GM18508 (cell line): ENCODE measurements around the gene SLC27A5.

Experiments
- ATAC-seq: cut with Tn5 transposase; IDR thresholded peaks from one replicate; pipeline ENCODE4 v1.9.1; 2021; ENCODE audit warnings: moderate number of reproducible peaks; ENCODE audit not compliant: insufficient read depth, unreplicated experiment

The SLC27A5 gene

GRCh38 chr19:58535857-58536256 is 24.1 kb upstream of the SLC27A5 start:
- no peak for ATAC-seq

DNA sequence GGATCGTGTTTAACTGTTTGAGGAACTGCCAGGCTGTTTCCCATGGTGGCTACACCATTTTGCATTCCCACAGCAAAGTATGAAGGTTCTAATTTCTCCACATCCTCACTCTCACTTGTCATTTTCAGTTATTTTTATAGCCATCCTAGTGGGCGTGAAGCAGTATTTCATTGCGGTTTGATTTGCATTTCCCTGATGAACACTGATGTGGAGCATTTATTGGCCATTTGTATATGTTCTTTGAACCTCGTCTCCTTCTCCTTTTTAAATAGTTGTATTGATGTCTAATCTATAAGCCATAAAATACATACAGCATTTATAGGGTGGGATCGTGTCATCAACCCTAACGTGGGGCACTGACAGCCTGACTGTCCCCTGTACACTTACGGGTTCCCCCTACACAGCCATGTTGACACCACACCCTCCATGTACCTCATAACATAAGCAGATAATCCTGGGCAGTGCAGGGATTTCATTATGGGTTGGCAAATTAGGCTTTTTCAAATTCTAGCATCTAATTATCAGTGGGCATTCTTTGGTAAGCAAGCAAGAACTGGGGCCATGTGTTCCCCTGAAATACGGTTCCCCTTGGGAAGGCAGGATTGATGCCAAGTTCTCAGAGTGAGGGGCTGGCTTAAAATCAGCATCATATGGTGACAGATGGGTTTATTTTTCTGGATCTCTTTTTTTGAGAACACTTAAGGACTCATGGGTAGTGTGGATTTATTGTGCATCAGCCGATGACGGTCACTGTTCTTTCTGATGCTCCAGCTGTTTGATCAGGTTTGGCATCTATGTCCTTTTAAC is 19.4 kb upstream of the SLC27A5 start:
- ATAC-seq, result no peak

DNA sequence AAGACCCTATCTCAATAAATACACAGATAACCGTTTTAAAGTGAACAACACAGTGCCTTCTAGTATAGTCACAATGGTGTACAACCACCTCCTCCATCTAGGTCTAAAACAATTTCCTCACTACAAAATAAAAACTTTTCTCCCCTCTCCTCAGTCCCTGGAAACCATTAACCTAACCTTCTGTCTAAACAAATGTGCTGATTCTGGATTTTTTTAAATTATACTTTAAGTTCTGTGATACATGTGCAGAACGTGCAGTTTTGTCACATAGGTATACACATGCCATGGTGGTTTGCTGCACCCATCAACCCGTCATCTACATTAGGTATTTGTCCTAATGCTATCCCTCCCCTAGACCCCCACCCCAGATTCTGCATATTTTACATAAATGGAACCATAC is 17.6 kb upstream of the SLC27A5 start:
- no peak for ATAC-seq

DNA sequence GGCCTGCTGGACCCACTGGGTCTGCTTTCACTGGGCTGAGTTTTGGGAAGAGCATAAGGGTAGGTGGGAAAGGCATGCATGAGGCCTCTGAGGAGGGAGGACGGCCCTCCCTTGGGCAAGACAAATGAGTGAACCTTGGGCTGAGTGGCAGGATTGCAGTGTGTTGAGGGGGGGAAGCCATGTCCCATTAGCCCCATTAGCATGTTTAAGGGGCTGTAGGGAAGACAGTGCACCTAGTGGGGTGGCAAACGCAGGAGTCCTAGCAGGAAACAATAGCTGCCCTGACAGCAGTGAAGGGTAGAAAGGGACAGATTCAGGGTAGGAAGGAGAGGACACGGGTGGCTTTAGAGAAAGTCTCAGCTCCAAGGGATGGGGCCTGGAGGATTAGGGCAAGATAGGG is 10.9 kb upstream of the SLC27A5 start:
- no peak for ATAC-seq

GRCh38 chr19:58521651-58522050 is 9.9 kb upstream of the SLC27A5 start:
- ATAC-seq, result no peak

DNA sequence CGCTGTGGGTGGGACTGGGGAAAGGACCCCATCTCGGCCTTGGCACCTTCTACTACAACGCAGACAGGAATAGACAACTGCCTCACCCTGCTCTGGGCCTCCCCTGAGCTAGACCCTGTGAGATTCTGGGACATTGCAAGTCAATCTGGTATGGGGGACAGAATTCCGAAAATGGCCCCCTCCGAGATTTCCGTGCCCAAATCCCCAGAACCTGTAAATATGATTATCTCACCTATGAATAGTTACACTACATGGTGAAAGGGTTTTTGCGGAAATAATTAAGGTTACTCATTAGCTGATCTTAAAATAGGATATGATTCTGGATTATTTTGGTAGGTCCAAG is 8.4 kb upstream of the SLC27A5 start:
- no peak for ATAC-seq

- ATAC-seq, result peak; percentile 65
Observed at GRCh38 chr19:58519355-58520256, 7.8 kb upstream of the SLC27A5 start, which contains the start of gene ZBTB45. ZBTB45 (minus strand) TSS chr19:58519810; CDS start chr19:58517673, 2,137 bp downstream.

DNA sequence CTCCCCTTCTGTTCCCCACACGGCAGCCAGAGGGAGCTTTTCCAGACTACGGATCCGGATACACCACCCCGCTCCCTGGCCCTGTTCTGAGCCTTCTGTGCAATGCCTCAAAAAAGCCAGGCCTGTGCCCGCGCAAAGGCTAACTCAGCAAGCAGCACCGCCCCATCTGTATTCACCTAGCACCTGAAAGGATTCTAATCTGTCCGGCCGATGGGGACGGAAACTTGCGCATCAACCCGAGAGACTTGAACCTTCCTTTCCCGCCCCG is 7.2 kb upstream of the SLC27A5 start:
- ATAC-seq, result no peak

GRCh38 chr19:58518256-58519086 is 6.7 kb upstream of the SLC27A5 start:
- no peak for ATAC-seq

DNA sequence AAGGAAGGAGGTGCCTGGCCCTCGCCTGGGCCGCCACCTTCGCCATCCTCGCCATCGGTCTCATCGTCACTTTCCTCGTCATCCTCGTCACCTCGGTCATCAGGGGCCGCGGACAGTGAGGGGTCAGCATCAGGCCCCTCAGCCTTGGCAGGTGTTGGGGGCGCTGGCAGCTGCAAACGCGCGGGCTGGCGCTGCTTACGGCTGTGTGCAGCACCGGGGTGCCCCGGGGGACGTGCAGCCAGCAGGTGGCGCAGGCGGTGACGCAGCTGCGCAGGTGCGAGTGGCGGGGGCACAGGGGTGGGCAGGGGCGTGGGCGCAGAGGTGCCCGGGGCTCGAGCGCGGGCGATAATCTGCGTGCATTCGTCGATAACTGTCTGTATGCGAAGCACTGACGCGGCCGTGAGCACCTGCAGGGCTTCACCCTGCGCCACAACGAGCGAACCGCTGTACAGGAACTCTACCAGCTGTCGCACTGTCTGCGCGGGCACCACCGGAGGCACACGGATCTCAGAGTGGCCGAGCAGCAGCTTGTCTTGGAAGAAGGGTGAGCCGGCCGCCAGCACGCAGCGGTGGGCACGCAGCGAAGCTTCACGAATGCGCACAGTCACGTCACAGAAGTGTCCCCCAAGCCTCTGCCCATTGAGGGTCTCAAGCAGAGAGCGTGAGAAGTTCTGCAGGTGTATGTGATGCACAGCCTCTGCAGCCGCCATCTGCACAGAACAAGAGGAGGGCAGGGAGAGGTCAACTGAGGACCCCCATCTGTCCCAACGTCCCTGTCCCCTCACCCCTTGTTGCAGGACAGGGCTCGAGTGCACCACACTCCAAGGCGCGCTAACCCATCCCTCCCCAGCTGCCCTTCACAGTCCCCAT is 5.4 kb upstream of the SLC27A5 start:
- no peak for ATAC-seq

GRCh38 chr19:58516246-58516836 is 4.5 kb upstream of the SLC27A5 start:
- ATAC-seq, result no peak

DNA sequence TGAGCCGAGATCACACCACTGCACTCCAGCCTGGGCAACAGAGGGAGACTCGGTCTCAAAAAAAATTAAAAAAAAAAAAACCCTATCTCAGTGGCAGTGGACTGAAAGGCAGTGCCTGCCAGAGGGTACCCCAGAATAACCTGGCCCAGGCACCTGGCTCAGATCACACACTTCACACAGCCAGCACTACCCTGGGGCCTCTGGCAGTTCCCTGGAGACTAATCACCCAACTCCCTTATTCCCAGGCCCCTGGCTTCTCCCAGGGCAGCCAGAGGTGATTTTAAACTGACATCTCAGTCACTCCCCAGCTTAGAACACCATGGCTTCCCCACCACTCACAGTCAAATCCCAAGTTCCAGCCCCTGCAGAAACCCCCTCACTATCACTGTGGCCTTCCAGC is 3.5 kb upstream of the SLC27A5 start:
- no peak for ATAC-seq

GRCh38 chr19:58514564-58515022 is 2.8 kb upstream of the SLC27A5 start:
- ATAC-seq, result no peak

- no peak for ATAC-seq
Observed at GRCh38 chr19:58513694-58514563, 2.1 kb upstream of the SLC27A5 start.

GRCh38 chr19:58513213-58513693 is 1.5 kb upstream of the SLC27A5 start:
- no peak for ATAC-seq

DNA sequence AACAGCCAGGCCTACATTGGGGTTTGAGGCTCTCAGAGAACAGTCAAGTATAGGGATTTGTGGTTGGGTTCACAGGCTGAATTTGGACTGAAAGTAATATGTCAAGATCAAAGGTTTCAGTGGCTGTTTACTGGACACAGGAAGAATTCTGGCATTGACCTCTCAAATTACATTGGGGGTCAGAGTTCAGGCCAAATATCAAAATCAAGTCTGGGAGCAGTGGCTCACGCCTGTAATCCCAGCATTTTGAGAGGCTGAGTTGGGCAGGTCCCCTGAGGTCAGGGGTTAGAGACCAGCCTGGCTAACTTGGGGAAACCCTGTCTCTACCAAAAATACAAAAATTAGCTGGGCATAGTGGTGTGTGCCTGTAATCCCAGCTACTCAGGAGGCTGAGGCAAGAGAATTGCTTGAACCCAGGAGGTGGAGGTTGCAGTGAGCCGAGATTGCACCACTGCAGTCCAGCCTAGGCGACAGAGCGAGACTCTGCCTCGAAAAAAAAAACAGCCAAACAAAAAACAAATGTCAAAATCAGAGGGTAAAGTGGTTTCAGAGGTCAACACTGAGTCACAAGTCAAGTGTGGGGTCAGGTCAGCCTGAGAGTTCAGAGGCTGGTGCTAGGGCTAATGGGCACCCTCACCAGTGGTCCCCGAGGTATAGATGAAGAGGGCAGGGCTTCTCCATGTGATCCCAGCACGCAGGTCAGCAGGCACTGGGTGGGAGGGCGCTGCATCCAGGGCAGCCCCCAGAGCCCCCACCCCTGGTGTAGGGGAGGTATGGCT is 1.5 kb downstream of the SLC27A5 start:
- no peak for ATAC-seq

GRCh38 chr19:58509731-58510083 is 2.1 kb downstream of the SLC27A5 start:
- no peak for ATAC-seq
